Neutrophil (primary cell): Measurements from ENCODE around the gene FLAD1.
"Not testable (repeated sequence)": the region's sequence is repeated elsewhere in the genome, so short reads cannot be mapped to it uniquely, and the experiment has no call there.

Experiments
- H3K27ac ChIP-seq: fragments of 200-600 bp; sonication (generic); 2 replicates; pipeline ENCODE4 v1.5.1; 2016; ENCODE audit warnings: mild to moderate bottlenecking, moderate library complexity
- H3K27me3 ChIP-seq: fragments of 200-600 bp; sonication (generic); 2 replicates; pipeline ENCODE4 v1.6.0; 2016; ENCODE audit warnings: mild to moderate bottlenecking
- H3K36me3 ChIP-seq: fragments of 200-600 bp; sonication (generic); 2 replicates; pipeline ENCODE4 v1.5.1; 2017
- H3K4me1 ChIP-seq, 2 experiments: fragments of 200-600 bp in 1 of 2; sonication (generic) in 1 of 2; 1 replicate in 1 of 2; 2 replicates in 1 of 2; pipeline versions ENCODE4 v1.5.1 to v1.6.1; 2013 to 2016; ENCODE audit warnings: low read depth in 1 of 2, low read length in 1 of 2, mild to moderate bottlenecking in 1 of 2, moderate library complexity in 1 of 2; ENCODE audit not compliant: control insufficient read depth in 1 of 2, insufficient read depth in 1 of 2
- H3K4me3 ChIP-seq, 2 experiments: fragments of 200-600 bp in 1 of 2; sonication (generic) in 1 of 2; 1 replicate in 1 of 2; 2 replicates in 1 of 2; pipeline ENCODE4 v1.5.1; 2013 to 2016; ENCODE audit warnings: low read depth in 1 of 2, low read length in 1 of 2, mild to moderate bottlenecking in 1 of 2, moderate library complexity in 1 of 2
- H3K9me3 ChIP-seq: fragments of 200-600 bp; sonication (generic); 2 replicates; pipeline ENCODE4 v1.5.1; 2016
- TF ChIP-seq, protein P1 (sequence below): fragments of 200-600 bp; sonication (generic); IDR thresholded peaks from 2 replicates; pipeline ENCODE4 v1.5.1; 2016; ENCODE audit warnings: antibody characterized with exemption

The FLAD1 gene

DNA sequence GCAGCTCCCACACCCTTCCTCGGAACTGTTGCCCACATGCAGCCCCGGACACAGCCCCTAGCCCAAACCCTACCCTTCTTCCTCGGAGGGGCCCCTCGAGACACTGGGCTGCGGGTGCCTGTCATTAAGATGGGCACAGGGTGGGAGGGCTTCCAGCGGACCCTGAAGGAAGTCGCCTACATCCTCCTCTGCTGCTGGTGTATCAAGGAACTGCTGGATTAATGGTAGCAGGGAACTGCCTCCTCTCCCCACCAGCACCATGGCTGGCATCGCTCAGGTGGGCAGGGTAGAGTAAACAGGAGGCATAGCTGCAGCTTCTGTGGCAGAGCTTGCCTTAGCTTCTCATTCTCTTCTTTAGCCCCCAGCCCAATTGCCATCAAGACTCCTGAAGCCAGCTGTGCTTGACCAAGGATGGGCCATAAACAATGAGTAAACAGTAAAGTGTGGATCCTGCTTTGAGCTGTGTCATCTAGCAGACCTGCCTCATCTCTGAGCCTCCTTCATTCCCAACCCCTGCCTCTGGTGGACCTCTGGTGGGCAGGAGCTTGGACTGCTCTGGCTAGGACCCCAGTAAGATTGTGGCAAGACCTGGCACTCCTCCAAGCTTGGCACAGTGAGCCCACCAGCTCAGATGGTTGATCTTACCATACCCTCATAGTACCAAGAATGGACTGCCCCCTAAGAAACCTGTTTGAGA, 10.6 kb downstream of the FLAD1 start, which contains the start of gene LENEP:
Gene LENEP (plus strand): TSS at position 15 of the 697 bp plus-strand sequence. CDS start 22 bp downstream, at position 37.
- Histone ChIP-seq H3K9me3 (no peaks in the 10 kb centered on the region), H3K4me1 (peaks cover 16 to 17% of the 10 kb centered on the region in 2 experiments), H3K27me3 (no peaks in the 10 kb centered on the region), H3K4me3 (no peak within 1 kb of the TSS), H3K36me3 (peaks cover 11% of the 10 kb centered on the region), H3K27ac (no peak within 1 kb of the TSS)
- TF ChIP-seq, protein P1, sequence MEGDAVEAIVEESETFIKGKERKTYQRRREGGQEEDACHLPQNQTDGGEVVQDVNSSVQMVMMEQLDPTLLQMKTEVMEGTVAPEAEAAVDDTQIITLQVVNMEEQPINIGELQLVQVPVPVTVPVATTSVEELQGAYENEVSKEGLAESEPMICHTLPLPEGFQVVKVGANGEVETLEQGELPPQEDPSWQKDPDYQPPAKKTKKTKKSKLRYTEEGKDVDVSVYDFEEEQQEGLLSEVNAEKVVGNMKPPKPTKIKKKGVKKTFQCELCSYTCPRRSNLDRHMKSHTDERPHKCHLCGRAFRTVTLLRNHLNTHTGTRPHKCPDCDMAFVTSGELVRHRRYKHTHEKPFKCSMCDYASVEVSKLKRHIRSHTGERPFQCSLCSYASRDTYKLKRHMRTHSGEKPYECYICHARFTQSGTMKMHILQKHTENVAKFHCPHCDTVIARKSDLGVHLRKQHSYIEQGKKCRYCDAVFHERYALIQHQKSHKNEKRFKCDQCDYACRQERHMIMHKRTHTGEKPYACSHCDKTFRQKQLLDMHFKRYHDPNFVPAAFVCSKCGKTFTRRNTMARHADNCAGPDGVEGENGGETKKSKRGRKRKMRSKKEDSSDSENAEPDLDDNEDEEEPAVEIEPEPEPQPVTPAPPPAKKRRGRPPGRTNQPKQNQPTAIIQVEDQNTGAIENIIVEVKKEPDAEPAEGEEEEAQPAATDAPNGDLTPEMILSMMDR = no peak

DNA sequence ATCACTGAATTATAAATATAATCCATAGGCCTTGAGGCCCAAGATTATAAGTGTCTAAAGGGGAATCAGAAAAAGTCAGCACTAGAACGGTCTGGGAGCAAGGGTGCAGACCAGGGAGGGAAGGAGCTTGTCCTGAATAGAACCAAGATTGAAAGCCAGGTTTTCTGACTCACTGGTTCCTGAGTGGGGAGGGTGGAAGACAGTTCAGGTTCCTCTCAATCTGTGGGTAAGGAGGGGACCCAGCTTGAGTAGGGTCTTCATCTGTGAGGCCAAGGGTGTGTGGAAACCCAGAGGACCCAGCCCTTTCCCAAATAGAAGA, 11.1 kb downstream of the FLAD1 start:
- Histone ChIP-seq H3K4me3 (no peak overlapping the region), H3K4me1 (peaks cover 21 to 22% of the 10 kb centered on the region in 2 experiments), H3K27ac (no peak overlapping the region), H3K36me3 (peaks cover 7% of the 10 kb centered on the region), H3K27me3 (no peaks in the 10 kb centered on the region), H3K9me3 (no peaks in the 10 kb centered on the region)
- TF ChIP-seq, protein P1 = no peak

DNA sequence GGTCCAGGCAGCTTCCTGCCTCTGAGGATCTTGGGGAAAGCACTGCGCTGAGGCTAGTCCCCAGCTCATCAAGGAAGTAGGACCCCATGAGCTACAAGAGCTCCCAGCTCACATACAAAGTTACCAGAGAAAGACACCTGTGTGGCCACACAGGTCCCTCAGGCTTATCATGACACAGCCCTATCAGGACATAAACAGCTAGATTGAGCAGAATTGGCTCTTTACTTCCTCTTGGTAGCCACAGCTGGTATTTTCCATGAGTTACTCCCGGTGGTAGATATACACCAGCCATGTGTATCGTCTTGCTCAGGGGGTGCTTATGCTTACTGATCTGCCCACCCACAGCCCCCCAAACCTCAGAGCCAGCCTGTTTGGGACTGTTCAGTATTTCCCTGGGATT, 11.4 kb downstream of the FLAD1 start:
- peaks cover 4% of the 10 kb centered on the region for H3K36me3 ChIP-seq
- TF ChIP-seq, protein P1 = no peak
- peaks cover 24 to 26% of the 10 kb centered on the region in 2 experiments for H3K4me1 ChIP-seq
- no peaks in the 10 kb centered on the region for H3K27me3 ChIP-seq
- H3K27ac ChIP-seq = no peak overlapping the region
- H3K4me3 ChIP-seq = no peak overlapping the region
- no peaks in the 10 kb centered on the region for H3K9me3 ChIP-seq

DNA sequence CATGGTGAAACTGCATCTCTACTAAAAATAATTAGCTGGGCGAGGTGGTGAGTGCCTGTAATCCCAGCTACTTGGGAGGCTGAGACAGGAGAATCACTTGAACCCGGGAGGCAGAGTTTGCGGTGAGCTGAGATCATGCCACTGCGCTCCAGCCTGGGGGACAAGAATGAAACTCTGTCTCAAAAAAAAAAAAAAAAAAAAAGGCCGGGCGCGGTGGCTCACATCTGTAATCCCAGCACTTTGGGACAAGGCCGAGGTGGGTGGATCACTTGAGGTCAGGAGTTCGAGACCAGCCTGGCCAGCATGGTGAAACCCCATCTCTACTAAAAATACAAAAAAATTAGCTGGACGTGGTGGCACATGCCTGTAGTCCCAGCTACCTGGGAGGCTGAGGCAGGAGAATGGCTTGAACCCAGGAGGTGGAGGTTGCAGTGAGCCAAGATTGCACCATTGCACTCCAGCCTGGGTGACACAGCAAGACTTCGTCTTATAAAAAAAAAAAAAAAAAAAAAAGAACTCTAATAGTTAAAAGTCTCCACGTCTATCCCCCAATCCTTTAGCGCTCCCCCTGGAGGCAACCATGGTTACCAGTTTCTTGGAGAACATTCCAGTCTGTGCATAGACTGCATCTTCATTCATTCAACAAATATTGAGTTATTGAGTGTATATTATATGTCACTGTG, 12.3 kb downstream of the FLAD1 start:
- not testable (repeated sequence) for H3K9me3 ChIP-seq, H3K27ac ChIP-seq, H3K4me3 ChIP-seq, H3K27me3 ChIP-seq, H3K36me3 ChIP-seq
- peaks cover 33 to 34% of the 10 kb centered on the region in 2 experiments for H3K4me1 ChIP-seq

DNA sequence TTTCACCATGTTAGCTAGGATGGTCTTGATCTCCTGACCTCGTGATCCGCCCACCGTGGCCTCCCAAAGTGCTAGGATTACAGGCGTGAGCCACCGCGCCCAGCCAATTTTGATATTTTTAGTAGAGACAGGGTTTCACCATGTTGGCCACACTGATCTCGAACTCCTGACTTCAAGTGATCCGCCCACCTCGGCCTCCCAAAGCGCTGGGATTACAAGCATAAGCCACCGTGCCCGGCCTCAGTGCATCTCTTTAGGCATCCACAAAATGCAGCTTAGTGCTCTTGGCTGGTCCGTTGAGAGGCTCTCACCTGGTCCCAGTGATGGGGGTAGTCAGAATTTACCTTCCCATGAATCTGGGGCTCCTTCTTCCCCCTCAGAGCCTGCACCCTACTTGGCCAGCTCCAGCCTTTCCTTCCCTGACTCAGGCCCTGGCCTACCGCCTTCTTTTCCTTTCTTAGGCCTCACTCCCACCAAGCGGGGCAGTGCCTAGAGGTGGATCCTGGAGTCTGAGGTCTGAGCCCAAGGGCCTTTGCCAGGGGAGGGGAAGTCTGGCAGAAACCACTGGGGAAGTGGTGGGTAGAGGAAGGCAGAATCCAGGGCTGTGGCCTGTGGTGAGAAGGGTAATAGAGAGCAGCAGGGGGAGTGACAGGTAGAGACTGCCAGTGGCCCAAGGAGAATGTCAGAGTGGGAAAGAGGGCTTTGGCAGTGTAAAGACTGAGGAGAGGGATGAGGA, 14.0 kb downstream of the FLAD1 start:
- H3K9me3 ChIP-seq = no peaks in the 10 kb centered on the region
- peaks cover 39 to 45% of the 10 kb centered on the region in 2 experiments for H3K4me1 ChIP-seq
- H3K4me3 ChIP-seq = no peak overlapping the region
- TF ChIP-seq, protein P1 = no peak
- no peaks in the 10 kb centered on the region for H3K27me3 ChIP-seq
- H3K36me3 ChIP-seq = peaks cover 4% of the 10 kb centered on the region
- H3K27ac ChIP-seq = peak overlapping the region; percentile 69
